ENCODE results near the gene OR4K17.
"Not testable (repeated sequence)": the region's sequence is repeated elsewhere in the genome, so short reads cannot be mapped to it uniquely, and the experiment has no call there.

OR4K17 gene, protein sequence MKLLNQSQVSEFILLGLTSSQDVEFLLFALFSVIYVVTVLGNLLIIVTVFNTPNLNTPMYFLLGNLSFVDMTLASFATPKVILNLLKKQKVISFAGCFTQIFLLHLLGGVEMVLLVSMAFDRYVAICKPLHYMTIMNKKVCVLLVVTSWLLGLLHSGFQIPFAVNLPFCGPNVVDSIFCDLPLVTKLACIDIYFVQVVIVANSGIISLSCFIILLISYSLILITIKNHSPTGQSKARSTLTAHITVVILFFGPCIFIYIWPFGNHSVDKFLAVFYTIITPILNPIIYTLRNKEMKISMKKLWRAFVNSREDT

DNA sequence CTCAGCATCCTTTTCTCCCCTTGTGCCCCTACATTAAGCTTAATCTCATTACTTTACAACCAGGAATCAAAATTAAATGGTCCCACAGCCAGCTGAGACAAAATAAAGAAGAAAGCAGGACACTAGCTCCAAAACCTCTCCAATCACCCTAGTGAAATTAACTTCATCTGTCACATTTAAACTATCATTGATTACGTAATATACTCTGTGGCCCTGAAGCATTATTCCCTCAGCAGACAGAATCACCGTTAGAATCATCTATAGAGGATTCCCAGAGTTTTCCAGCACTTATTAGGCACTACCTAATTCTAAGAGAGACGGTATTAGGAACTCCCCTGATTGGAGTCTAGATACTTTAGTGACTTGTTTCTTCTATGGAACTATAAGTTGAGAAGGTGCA, at the start of gene OR4K17:
Gene OR4K17, plus strand, starts transcription at position 302 of the 400 bp plus-strand sequence. CDS start 6,761 bp downstream, outside the sequence.
- no peak for DNase-seq (ENCODE audit: low spot score)

DNA sequence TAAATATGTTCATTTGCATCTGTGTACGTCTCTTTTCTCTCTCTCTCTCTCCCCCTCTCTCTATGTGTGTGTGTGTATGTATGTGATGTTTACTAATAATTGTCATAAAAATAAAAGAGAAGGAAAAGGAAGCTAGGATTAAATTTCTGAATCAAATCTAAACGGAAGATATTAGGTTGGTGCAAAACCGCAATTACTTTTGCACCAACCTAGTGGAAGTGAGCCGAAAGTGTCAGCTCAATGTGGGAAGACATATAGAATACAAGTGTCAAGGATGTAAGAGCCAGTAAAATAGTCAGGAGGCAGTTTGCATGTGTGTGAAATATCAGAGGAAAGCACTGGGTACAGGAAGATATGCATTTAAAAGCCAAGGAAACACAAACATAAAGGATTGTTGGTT, 18.5 kb upstream of the OR4K17 start:
- DNase-seq (ENCODE audit: low spot score): no peak

DNA sequence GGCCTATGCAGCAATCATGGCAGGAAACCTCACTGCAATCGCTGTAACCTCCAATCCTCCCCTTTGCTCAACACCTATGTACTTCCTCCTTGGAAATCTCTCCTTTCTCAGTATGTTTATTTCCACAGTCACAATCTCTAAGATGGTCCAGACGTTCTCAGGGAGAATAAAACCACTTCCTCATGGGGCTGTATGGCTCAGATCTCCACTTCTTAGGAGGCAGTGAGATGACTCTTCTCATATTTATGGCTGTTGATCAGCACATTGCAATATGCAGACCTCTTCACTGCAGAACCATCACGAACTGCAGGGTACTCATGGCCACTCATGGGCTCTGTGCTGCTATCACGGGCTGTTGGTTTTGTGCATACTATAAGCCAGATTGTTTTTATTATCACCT, 17.1 kb upstream of the OR4K17 start:
- DNase-seq (ENCODE audit: low spot score): no peak

DNA sequence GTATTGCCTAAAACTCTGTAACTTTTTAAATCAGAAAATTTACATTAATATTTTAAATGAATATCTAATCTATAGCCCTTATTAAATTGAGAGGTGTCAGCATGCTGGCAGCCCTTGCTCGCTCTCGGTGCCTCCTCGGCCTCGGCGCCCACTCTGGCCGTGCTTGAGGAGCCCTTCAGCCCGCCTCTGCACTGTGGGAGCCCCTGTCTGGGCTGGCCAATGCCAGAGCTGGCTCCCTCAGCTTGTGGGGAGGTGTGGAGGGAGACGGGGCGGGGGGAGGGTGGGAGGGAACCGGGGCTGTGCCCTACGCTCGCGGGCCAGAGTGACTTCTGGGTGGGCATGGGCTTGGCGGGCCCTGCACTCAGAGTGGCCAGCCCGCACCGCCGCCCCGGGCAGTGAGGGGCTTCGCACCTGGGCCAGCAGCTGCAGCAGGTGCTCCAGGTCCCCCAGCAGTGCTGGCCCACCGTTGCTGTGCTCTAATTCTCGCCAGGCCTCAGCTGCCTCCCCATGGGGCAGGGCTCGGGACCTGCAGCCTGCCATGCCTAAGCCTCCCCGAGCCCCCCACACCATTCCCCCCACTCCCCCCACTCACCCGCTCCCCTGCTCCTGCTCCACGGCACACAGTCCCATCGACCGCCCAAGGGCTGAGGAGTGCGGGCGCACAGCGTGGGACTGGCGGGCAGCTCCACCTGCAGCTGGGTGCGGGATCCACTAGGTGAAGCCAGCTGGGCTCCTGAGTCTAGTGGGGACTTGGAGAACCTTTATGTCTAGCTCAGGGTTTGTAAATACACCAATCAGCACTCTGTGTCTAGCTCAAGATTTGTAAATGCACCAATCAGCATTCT, 11.4 kb upstream of the OR4K17 start:
- DNase-seq (ENCODE audit: low spot score): not testable (repeated sequence)

DNA sequence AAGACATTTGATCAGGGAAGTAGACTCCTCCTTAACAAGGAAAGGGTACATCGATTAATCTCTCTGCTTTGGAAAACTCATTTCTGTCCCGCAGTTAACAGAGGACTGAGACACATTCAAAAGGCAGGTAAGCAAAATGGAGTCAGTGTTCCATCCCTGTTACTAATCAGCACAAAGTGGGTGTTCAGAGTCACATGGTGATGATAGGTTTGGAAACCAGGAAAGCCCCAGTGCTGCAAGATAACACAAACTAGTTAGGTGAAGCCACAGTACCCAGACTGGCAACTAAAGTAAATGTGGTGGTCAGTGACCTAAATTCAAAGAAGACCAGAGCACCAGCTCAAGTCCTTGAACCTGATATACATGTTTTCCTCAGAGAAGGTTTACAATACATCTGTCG, 1.8 kb downstream of the OR4K17 start:
- no peak for DNase-seq (ENCODE audit: low spot score)

DNA sequence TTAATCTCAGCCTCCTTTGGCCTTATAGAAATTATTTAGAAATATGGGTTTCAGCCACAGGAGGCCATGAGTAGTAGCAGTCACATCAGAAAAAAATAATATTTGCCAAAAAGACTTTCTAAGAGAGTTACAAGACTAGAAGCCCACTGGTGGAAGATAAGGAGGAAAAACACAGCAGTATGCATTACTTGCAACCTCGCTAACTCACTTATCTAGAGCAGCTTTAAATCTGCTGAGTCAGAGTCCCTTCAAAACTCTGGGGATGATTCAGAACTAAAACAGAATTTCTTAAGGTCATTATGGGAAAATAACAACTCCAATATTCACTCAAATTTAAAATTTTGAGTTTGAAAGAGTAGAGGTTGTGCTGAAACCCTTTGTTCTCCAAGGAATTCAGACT, 6.2 kb downstream of the OR4K17 start:
- no peak for DNase-seq (ENCODE audit: low spot score)

DNA sequence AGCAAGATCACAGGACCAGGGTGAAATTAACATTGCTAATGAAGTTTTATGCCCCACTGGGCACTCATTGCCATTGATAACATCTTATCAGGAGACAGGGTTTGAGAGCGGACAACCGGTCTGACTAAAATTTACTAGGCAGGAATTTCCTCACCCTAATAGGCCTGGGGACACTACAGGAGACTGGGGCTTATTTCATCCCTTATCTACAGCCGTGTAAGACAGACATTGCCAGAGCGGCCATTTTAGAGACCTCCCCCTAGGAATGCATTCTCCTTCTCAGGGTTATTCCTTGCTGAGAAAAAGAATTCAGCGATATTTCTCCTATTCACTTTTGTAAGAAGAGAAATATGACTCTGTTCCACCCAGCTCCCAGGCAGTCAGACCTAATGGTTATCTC, 8.3 kb downstream of the OR4K17 start:
- no peak for DNase-seq (ENCODE audit: low spot score)

DNA sequence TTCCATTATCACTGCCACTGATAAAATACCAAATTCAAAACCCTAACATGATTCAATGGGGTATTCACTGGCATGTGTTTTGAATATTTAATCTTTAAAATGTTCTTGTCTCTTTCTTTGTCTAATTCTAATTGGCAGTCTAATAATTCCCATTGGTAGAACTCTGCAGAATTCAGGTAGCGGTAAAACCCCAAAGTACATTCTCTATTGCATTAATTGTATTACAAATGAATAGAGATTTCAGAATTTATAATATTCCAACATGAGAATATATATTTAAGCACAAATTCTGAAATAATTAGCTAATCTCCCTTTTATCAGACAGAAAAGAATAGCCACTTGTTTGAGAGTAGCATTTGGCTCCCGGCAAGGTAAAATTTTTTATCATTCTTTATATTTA, 28.0 kb downstream of the OR4K17 start, which contains the start of gene OR4N5:
Gene OR4N5, plus strand, starts transcription at position 301 of the 400 bp plus-strand sequence. CDS start 4,916 bp downstream, outside the sequence.
- DNase-seq (ENCODE audit: low spot score): no peak

DNA sequence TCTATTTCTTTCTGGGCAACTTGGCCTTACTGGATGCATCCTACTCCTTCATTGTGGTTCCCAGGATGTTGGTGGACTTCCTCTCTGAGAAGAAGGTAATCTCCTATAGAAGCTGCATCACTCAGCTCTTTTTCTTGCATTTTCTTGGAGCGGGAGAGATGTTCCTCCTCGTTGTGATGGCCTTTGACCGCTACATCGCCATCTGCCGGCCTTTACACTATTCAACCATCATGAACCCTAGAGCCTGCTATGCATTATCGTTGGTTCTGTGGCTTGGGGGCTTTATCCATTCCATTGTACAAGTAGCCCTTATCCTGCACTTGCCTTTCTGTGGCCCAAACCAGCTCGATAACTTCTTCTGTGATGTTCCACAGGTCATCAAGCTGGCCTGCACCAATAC, 33.4 kb downstream of the OR4K17 start:
- no peak for DNase-seq (ENCODE audit: low spot score)

DNA sequence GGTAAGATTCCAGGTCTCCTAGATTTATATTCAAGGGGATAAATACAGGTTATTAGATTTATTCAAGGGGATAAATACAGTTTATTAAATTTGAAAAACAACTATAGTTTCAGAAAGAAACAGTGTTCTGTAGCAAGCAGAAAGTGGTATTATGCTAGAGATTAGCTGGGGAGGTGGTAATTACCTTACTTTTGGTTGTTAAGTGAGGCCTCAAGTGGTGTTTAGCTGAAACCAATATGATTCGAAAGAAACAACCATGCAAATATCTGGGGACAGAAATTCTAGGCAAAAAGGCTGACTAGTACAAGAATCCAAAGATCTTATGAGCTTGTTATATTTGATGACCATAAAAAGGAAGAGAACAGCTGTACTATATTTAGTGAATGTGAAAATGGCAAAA, 34.3 kb downstream of the OR4K17 start:
- DNase-seq (ENCODE audit: low spot score): no peak

DNA sequence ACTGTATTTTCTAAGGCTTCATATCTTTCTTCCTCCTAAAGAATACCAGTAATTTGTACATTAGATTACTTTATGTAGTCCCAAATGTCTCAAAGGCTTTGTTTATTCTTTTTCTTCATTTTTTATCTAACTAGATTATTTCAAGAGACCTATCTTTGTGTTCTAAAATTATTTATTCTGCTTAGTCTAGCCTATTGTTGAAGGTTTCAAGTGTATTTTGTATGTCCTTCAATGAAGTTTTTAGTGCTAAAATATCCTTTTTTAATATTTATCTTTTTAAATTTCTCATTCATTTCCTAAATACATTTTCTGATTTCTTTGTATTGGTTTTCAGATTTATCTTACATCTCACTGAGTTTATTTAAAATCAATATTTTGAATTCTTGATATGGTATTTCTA, 53.9 kb downstream of the OR4K17 start:
- DNase-seq (ENCODE audit: low spot score): no peak

DNA sequence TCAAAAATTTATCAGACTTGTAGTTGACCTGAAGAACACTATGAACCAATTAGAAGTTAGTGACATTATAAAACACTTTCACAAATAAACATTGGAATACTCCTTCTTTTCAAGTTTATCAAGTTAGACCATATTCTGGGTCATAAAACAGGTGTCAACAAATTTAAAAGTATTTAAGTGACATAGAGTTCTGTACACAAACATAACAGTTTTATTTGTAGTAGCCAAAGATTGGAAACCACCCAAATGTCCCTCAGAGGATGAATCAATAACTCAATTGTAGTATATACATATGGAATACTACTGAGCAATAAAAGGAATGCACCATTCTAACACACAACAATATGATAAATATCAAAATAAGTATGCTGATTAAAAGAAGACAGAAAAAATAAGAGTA, 56.6 kb downstream of the OR4K17 start:
- DNase-seq (ENCODE audit: low spot score): no peak

DNA sequence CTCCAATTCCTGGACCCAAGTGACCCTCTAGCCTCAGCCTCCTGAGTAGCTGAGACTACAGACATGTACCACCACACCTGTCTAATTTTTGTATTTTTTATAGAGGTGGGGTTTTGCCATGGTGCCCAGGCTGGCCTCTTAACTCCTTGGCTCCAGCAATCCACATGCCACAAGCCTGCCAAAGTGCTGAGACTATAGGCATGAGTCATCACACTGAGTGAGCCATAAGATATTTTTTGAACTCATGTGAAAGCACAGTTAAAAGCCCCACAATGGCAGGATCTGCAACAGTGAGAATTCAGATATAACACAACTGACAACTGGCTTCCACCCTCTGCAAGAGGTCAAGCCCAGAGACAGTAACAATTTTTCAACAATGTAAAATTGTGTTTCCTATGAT, 59.3 kb downstream of the OR4K17 start:
- not testable (repeated sequence) for DNase-seq (ENCODE audit: low spot score)

Measured in D341Med (cell line).